ENCODE results near the gene LBHD2. TPM values are rescaled to one million over a fixed set of nuclear protein-coding genes. Genes with fewer than 3 reads are reported as not detected.

LBHD2 gene
- total RNA-seq, 1 donor: not detected

DNA sequence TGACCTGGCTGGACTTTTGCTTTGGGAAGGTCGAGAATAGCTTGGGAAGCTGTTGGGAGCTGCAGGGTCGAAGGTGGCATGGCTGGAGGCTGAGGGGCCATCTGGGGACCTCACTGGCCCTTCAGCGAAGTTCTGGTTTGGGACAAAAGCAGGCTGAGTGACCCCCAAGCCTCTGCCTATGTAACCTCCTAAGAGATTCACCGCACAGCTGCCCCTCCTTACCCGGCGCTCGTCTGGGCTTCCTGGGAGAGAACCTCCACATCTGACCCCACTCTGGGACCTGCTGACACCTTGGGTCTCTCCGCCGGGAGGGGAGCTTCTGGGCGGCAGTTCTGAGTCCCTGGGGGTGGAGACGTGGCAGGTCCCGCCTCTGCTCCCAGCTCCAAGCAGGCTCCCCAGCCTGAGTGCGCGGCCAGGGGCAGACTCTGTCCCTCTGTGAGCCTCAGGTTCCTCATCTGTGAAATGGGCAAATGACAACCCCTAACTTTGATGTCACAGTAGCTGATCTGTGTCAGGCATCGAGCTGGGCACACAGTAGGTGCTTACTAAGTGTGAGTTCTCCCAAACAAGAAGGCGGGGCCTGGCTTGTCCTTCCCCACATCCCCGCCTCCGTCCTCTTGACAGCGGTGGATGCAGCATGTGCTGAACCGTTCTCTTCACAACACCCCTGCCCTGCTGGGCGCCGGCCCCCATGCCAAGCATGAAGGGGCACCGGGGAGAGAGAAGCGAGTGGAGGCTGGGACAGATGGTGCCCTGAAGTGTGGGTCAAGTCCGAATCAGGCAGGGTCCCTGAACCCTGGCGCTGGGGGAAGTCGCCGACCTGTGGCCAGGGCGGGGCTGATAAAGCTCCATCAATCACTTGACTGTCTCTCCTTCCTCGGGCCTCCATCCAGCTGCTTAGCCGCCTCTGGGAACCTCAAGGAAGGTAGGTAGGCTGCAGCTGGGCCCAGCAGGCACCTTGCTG, 14.3 kb downstream of the LBHD2 start:
- H3K4me3 ChIP-seq (ENCODE audit: low read depth, low read length): no peak overlapping the region
- DNase-seq (ENCODE audit: low read depth): no peak
- TF ChIP-seq, protein P1, sequence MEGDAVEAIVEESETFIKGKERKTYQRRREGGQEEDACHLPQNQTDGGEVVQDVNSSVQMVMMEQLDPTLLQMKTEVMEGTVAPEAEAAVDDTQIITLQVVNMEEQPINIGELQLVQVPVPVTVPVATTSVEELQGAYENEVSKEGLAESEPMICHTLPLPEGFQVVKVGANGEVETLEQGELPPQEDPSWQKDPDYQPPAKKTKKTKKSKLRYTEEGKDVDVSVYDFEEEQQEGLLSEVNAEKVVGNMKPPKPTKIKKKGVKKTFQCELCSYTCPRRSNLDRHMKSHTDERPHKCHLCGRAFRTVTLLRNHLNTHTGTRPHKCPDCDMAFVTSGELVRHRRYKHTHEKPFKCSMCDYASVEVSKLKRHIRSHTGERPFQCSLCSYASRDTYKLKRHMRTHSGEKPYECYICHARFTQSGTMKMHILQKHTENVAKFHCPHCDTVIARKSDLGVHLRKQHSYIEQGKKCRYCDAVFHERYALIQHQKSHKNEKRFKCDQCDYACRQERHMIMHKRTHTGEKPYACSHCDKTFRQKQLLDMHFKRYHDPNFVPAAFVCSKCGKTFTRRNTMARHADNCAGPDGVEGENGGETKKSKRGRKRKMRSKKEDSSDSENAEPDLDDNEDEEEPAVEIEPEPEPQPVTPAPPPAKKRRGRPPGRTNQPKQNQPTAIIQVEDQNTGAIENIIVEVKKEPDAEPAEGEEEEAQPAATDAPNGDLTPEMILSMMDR (IDR thresholded peaks at IDR 0.05; ENCODE audit: insufficient read depth, low read length): no peak

DNA sequence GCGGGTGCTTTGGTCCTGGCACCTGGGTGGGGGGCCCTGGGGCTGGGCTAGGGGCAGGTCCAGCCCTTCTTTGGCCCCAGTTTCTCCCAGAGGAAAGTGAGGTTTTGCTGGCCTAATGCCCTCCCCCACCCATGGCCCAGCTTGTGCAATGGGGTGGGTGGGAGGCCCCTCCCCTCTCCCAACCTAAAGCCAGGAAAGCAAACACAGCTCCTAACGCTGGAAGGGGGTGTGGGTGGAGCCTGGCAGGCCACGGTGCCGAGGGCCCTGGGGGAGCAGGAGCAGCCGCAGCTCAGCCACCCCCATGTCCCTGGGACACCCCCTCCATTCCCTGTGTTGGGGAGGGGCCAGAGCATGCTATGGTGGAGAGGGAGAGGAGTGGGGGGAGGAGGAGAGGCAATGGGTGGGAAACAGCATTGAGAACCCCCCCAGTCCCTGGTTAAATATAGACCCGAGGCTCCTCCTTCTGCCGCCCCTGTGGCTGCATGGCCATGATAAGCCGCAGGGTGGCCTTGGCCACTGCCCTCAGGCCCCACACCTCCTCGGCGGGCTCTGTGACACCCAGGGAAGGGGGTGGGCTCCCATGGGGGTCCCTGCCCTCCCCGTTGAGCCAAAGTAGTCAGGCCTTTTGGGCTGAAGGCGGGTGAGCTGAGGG, 15.2 kb downstream of the LBHD2 start:
- TF ChIP-seq, protein P1 (IDR thresholded peaks at IDR 0.05; ENCODE audit: insufficient read depth, low read length): no peak
- no peak for DNase-seq (ENCODE audit: low read depth)

GRCh38 chr14:103099733-103100280, 15.8 kb downstream of the LBHD2 start:
- no peak for DNase-seq (ENCODE audit: low read depth)
- H3K4me3 ChIP-seq (ENCODE audit: low read depth, low read length): no peak overlapping the region
- TF ChIP-seq, protein P1 (IDR thresholded peaks at IDR 0.05; ENCODE audit: insufficient read depth, low read length): no peak

More for the DNA sequence above, 15.2 kb downstream of the LBHD2 start:
- no peak overlapping the region for H3K4me3 ChIP-seq (ENCODE audit: low read depth, low read length)

- TF ChIP-seq, protein P1 (IDR thresholded peaks at IDR 0.05; ENCODE audit: insufficient read depth, low read length): no peak
These were observed 16.5 kb downstream of the LBHD2 start for GRCh38 chr14:103100281-103101121.

DNA sequence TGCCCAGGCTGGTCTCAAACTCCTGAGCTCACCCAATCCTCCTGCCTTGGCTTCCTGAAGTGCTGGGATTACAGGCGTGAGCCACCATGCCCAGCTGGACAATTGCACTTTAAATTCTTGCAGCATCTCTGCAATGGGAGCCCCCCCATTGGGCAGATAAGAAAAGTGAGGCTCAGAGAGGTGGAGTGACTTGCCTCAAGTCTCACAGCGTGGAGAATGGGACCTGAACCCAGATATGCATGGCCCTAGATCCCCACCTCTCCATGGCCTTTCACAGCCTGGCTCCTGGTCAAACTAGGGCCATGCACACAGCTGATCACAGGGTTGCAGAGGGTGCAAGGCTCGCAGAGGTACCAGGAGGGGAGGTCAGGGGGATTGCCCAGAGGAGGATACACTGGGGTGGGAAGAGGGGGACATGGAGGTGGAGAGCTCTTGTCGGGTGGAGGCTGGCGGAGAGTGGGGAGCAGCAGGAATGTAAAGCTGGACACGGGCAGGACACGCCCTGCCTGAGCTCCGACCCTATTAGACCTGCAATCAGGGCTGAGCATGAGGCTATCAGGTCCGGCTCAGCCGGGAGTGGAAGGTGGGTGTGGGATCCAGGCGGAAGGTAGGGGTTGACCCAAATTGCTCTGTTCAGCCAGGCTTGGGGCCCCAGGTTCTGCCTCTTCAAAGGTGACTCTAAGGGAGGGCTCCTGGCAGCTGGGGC, 17.4 kb downstream of the LBHD2 start:
- TF ChIP-seq, protein P1 (IDR thresholded peaks at IDR 0.05; ENCODE audit: insufficient read depth, low read length): no peak
- no peak overlapping the region for H3K4me3 ChIP-seq (ENCODE audit: low read depth, low read length)
- no peak for DNase-seq (ENCODE audit: low read depth)

More at GRCh38 chr14:103100281-103101121, 16.5 kb downstream of the LBHD2 start:
- DNase-seq (ENCODE audit: low read depth): no peak
- no peak overlapping the region for H3K4me3 ChIP-seq (ENCODE audit: low read depth, low read length)

Data from fibroblast of the aortic adventitia (primary cell).